Stimulated activated CD8-positive, alpha-beta memory T cell treated with anti-CD3 and anti-CD28 coated beads, Interleukin-2, amount 100 ng/mL, for 48 hours (primary cell): ENCODE measurements around the gene OLFM3.

Experiments
- DNase-seq, 2 donors: peaks; one replicate each; pipeline ENCODE4 v3.0.0-alpha.2; 2020; ENCODE audit warnings: low read depth in 2 of 2

The OLFM3 gene

DNA sequence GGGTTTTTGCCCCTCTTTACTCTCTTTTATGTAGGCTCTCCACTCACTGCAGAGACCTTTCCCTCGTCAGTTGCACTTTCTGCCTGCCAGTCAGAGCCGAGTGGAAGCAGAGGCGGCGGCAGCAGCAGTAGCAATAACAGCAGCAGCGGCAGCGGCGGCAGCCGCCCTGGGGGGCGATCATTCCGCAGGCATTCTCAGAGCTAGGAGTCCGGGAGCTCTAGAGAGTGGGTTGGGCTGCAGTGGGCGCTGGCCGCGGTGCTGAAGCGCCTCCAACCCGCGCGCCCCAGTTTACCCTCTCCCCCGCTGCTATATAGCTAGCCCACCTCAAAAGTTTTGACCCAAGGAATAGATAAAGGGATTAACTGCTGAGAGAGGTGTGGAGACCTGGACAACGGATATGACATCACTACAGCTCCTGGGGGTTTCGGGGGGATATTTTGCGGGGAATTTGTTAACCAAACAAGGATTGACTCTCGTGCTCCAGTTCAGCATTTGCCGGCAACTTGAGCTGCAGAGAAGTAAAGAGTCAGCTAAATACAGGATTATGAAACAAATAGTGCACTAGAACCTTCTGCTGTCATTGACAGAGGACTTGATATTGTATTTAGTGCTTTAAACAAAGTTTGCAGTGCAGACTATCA lies at the start of gene OLFM3:
TSS of gene OLFM3 (minus strand) at position 102 of the 641 bp plus-strand sequence.
- DNase-seq, result no peak

- no peak for DNase-seq
Measured at GRCh38 chr1:102045752-102046151, 49.0 kb upstream of the OLFM3 start.

DNA sequence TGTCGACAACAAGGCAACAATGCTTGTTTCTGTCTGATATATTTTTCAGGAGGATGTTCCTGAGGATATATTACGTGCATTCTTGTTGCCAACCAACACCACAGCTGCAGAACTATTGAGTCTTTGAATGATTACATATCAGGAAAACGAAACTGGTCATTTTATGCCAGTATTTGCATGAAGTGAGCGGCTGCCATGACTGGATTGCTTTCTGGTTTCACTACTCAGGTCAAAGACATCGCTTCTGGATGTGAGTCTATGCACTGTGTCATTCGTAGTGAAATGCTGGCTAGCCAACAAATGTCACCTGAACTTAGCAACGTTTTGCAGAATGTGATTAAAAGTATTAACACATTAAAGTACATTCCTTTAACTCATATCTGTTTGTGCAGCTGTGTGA lies 35.8 kb upstream of the OLFM3 start:
- DNase-seq, result no peak

GRCh38 chr1:102019530-102019929 lies 22.8 kb upstream of the OLFM3 start:
- DNase-seq, result no peak

DNA sequence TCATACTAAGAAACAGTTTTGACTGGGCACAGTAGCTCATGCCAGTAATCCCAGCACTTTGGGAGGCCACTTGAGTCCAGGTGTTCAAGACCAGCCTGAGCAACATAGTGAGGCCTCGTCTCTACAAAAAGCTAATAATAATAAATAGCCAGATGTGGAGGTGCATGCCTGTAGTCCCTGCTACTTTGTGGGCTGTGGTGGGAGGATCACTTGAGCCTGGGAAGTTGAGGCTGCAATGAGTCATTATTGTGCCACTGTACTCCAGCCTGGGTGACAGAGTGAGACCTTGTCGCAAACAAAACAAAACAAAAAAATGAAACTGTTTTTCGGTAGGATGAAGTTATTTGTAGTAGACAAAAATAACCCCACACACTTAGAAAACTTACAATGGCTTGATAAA lies 19.0 kb upstream of the OLFM3 start:
- DNase-seq, result no peak

DNA sequence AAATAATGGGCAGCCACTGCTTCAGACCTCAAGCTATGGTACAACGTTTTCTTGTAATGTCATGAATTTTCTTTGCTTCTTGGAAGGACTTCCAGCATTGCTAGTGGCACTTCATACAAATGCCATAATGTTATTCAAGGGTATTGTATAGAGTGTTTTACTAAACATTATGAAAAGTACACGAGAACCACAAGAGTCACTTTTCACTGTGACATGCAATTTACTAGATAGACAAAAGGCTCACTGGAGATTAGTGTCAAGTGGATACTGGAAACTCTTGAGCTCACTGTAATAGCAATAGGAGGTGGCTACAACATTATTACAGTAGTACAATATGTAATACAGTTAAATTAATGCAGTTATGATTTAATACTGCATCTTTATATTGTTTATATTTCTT lies 5.3 kb upstream of the OLFM3 start:
- DNase-seq, result no peak

DNA sequence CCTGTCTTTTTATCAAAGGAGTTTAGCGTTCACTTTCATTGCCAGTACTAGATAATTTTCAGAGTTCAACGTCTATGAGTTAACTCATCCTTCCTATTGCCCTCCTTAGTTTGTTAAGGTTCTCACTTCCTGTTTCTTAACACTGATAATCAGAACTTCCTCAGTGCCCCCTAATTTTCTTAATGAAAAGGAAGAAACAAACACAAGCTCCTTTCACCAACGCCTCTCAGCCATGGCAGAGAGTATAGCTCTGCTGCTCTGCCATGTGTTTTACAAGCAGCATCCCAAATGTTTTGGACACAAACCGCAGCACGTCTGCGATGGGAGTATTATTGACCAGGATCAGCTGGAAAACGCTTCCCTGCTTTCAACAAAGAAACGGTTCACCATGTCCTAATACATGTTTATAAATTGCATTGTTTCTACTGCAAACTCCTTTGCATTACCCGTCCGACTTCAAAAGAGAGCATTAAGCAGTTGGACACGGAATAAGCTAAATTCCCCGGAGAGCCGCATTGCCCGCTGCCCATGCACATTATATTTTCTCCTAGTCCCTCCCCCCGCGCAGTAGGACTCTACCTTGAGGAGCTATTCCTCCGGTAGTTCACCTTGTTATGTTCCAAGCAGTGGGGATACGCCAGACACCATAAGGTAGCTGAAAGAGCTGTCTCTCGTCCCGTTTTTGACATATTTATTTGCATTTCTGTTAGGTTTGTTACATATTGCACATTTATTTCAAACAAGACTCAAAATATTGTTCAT lies 561 bp downstream of the OLFM3 start:
- DNase-seq, result no peak

DNA sequence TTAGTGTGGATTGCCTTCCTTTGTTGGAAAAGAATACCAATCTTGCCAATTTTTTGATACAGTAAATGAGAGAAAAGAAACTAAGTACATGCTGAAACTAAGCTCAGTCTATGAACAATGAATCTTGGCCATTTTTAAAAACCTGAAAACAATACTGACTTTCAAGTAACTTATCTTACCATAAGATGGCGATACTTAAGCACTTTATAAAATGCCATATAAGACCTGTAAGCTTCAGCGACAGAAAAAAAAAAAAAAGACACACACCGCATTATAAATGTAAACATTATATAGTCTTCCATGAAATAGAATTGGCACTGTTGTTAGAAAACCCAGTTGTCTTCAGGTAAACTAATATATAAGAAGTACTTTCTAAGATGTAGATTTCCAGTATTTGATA lies 3.0 kb downstream of the OLFM3 start:
- DNase-seq, result no peak

DNA sequence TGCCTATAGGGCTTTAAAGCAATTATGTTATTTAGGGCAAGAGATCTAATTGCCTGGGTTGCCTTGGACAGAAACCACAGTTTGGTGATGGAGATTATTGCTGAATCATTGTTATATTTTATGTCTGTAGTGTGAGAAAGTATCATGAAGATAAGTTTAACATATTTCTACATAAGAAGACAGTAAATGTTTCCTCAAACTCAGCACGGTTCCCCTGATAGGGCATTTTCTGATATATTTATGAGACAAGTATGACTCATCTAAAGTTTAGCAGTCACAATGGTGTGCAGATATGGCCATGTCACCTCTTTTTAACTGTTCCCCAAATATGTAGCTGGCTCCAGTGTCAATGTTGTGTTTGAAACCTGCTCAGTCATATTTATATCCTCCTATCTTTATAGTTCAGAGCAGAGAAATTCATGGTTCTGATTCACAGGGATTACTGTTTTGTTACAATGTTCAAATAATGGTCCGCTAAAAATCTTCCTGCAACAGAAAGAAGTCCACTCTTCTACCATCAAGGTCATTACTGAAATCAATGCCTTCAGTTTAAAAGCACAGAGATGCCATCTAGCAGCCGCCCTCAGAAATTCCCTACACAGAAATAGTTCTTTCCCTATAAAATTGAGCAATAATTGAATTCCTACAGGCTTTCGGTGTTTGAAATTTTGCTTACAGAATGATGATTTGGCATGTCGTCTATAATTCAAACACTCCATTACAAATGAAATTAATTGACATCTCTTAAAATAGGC lies 3.7 kb downstream of the OLFM3 start:
- no peak for DNase-seq

GRCh38 chr1:101980974-101981373 lies 15.8 kb downstream of the OLFM3 start:
- DNase-seq, result no peak

DNA sequence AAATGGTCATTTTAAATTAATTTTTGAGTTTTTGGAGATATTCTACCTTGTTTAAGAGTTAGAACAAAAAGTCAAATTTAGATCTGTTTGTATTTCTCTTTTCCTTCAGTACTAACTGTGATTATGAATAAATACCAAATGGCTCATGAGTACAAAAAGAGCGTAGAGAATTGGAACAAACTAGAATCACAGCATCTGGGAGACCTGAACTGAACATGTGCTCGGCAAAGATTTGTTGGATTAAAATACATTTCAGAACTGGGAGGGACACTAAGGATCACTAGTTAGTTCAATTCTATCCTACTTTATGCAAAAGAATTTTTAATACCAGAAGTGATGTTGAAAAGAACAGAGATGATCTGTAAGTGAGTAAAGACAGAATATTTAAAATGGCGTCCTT lies 19.5 kb downstream of the OLFM3 start:
- no peak for DNase-seq

DNA sequence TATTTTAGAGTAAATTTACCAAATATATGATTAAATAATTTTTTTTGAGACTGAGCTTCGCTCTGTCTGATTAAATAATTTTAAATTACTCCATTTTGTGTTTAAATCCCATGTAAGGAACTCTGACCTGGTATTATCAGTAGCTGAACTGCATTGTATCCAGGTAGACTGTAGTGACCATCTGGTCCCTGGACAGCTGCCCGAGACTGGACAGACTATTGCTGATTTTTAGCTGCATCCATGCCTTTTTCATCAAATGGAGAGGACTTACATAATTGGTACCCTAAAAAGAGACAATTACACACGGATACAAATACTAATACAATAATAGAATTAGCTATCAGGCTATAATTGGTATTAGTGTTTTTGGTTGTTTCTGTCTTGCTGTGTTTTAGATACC lies 20.6 kb downstream of the OLFM3 start:
- no peak for DNase-seq

- no peak for DNase-seq
Measured at GRCh38 chr1:101975371-101975770, 21.4 kb downstream of the OLFM3 start.

DNA sequence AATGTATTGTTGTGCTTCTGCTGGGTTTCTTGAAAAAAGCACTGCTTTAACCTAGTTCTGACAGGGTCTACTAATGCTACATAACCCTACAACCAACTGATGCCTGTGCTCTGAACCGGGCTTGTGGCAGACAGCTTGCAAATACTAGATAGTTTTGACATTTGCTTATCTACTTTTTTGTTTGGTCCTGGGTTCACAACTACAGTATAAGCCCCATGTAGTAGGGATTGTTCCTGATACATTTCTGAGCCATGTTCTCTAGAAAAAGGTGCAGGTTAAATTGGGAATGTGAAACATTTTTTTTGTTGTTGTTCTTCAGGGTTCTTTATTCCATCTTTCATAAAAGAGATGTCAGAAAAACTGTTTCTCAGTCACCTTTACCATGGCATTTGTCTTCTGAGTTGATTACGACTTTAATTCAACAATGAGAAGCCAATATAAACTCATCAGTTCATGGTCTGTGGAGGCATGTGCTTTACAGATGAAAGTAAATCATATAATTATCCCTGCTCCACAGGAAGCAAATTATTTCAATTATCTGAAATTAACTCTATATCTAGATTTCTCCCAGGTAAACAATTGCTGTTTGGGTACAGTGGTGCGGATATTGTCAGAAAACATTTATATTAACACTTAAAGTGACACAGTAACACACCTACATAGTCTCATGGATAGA lies 22.0 kb downstream of the OLFM3 start:
- DNase-seq, result no peak

- no peak for DNase-seq
Measured at GRCh38 chr1:101971304-101971703, 25.4 kb downstream of the OLFM3 start.

- DNase-seq, result no peak
Measured at GRCh38 chr1:101967871-101968270, 28.9 kb downstream of the OLFM3 start.

GRCh38 chr1:101965341-101965740 lies 31.4 kb downstream of the OLFM3 start:
- no peak for DNase-seq

- DNase-seq, result no peak
Measured at GRCh38 chr1:101964708-101965107, 32.0 kb downstream of the OLFM3 start.

GRCh38 chr1:101960142-101960541 lies 36.6 kb downstream of the OLFM3 start:
- no peak for DNase-seq

DNA sequence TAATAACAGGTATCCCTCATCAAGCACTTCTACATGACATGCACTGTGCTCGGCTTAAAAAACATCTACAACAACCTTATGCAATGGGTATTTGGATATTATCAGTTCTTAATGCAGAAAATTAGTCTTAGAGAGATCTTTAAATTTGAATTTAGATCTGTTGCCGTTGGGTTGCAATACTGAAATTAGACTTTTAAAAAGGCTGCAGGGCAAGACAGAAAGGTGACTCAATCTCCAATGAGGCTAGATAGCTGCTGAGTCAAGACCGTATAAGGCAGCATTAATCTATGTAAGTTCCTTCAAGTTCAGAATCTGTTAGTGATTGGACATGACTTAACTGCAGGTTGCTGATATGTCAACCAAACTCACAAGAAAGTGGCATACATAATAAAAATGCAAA lies 37.3 kb downstream of the OLFM3 start:
- no peak for DNase-seq

- no peak for DNase-seq
Measured at GRCh38 chr1:101957771-101958170, 39.0 kb downstream of the OLFM3 start.

DNA sequence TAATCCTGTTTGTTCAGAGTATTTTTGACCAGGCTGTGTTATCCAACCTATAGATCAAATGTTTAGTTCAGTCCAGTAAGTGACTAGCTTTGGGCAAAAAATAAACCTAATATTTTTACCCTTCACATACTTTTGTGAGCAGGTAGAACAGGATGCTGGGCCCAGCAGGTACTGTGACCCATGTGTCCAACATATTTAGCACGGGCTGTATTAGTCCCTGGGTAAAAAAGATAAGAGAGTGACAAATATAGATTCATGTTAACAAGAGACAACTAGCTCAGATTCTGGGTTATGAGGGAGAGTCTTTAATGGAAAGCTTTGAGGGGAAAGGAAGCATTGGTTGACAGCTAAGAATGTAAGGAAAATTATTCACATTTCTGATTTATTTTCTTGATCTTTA lies 43.1 kb downstream of the OLFM3 start:
- DNase-seq, result no peak
